ENCODE data around the gene PARPBP.

- TF ChIP-seq CTCF (IDR thresholded peaks at IDR 0.05; ENCODE audit: low read length) (no peak), EZH2 (IDR thresholded peaks at IDR 0.05; ENCODE audit: borderline replicate concordance, low read length) (no peak)
Measured at GRCh38 chr12:102096855-102097254, 23.1 kb upstream of the PARPBP start.
